Measurements from ENCODE around the gene BICC1. TPM values are rescaled to one million over a fixed set of nuclear protein-coding genes. Genes with fewer than 3 reads are reported as not detected.

Gene BICC1
- total and polyA plus RNA-seq, 4 donors, result 0.82 to 6.1 (median 4.5) TPM

DNA sequence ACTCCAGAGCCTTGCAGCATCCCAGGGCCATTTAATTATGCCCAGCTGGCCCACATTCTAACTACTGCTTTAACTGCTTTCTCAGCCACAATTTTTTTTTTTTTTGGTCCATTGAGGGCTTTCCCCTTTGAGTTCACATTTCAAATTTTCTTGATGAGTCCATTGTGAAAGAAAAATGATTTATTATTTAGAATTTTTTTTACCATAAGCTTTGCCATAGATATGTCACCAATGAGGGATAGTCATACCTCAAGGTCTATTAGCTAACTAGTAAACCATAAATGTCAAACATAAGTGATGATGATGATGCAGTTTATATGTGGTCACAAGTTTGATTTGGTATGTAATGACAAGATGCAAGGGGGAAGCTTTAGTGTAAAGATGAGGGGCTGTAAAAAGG lies 282.9 kb downstream of the BICC1 start:
- H3K36me3 ChIP-seq (ENCODE audit: control insufficient read depth in 4 of 4, insufficient read depth in 3 of 4, low read depth in 1 of 4, low read length in 3 of 4), result no peaks in the 10 kb centered on the region
- H3K9ac ChIP-seq (ENCODE audit: low read depth in 1 of 2, low read length in 2 of 2), result no peak overlapping the region
- no peak overlapping the region for H3K4me3 ChIP-seq (ENCODE audit: low read depth in 1 of 3, low read length in 3 of 3)
- no peak overlapping the region for H3K27ac ChIP-seq (ENCODE audit: low read depth in 1 of 2, low read length in 2 of 2)
- no peak for DNase-seq (ENCODE audit: low spot score)
- no peaks in the 10 kb centered on the region for H3K9me3 ChIP-seq (ENCODE audit: control insufficient read depth in 4 of 4, low read length in 3 of 4)
- TF ChIP-seq, protein P1, sequence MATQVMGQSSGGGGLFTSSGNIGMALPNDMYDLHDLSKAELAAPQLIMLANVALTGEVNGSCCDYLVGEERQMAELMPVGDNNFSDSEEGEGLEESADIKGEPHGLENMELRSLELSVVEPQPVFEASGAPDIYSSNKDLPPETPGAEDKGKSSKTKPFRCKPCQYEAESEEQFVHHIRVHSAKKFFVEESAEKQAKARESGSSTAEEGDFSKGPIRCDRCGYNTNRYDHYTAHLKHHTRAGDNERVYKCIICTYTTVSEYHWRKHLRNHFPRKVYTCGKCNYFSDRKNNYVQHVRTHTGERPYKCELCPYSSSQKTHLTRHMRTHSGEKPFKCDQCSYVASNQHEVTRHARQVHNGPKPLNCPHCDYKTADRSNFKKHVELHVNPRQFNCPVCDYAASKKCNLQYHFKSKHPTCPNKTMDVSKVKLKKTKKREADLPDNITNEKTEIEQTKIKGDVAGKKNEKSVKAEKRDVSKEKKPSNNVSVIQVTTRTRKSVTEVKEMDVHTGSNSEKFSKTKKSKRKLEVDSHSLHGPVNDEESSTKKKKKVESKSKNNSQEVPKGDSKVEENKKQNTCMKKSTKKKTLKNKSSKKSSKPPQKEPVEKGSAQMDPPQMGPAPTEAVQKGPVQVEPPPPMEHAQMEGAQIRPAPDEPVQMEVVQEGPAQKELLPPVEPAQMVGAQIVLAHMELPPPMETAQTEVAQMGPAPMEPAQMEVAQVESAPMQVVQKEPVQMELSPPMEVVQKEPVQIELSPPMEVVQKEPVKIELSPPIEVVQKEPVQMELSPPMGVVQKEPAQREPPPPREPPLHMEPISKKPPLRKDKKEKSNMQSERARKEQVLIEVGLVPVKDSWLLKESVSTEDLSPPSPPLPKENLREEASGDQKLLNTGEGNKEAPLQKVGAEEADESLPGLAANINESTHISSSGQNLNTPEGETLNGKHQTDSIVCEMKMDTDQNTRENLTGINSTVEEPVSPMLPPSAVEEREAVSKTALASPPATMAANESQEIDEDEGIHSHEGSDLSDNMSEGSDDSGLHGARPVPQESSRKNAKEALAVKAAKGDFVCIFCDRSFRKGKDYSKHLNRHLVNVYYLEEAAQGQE (IDR thresholded peaks at IDR 0.05), result no peak
- TF ChIP-seq EGR1 (IDR thresholded peaks at IDR 0.05; ENCODE audit: low read depth in 2 of 2) (no peak), GABPA (IDR thresholded peaks at IDR 0.05 in 1 of 2, conservative IDR thresholded peaks at IDR 0.05 in 1 of 2) (no peak), NR2F2 (IDR thresholded peaks at IDR 0.05) (no peak), JUND (IDR thresholded peaks at IDR 0.05) (no peak), TAF1 (conservative IDR thresholded peaks at IDR 0.05) (no peak), HNF4G (IDR thresholded peaks at IDR 0.05) (no peak), FOXA1 (IDR thresholded peaks at IDR 0.05) (no peak), FOXA2 (IDR thresholded peaks at IDR 0.05) (no peak), RAD21 (IDR thresholded peaks at IDR 0.05) (no peak), HNF4A (conservative IDR thresholded peaks at IDR 0.05) (no peak)
- TF ChIP-seq, protein P2, sequence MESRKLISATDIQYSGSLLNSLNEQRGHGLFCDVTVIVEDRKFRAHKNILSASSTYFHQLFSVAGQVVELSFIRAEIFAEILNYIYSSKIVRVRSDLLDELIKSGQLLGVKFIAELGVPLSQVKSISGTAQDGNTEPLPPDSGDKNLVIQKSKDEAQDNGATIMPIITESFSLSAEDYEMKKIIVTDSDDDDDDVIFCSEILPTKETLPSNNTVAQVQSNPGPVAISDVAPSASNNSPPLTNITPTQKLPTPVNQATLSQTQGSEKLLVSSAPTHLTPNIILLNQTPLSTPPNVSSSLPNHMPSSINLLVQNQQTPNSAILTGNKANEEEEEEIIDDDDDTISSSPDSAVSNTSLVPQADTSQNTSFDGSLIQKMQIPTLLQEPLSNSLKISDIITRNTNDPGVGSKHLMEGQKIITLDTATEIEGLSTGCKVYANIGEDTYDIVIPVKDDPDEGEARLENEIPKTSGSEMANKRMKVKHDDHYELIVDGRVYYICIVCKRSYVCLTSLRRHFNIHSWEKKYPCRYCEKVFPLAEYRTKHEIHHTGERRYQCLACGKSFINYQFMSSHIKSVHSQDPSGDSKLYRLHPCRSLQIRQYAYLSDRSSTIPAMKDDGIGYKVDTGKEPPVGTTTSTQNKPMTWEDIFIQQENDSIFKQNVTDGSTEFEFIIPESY (IDR thresholded peaks at IDR 0.05), result no peak
- H3K4me1 ChIP-seq (ENCODE audit: control insufficient read depth in 4 of 4, insufficient read depth in 4 of 4, low read length in 3 of 4), result no peaks in the 10 kb centered on the region
- H3K27me3 ChIP-seq (ENCODE audit: control insufficient read depth in 4 of 4, insufficient read depth in 4 of 4, low read length in 3 of 4), result no peaks in the 10 kb centered on the region

DNA sequence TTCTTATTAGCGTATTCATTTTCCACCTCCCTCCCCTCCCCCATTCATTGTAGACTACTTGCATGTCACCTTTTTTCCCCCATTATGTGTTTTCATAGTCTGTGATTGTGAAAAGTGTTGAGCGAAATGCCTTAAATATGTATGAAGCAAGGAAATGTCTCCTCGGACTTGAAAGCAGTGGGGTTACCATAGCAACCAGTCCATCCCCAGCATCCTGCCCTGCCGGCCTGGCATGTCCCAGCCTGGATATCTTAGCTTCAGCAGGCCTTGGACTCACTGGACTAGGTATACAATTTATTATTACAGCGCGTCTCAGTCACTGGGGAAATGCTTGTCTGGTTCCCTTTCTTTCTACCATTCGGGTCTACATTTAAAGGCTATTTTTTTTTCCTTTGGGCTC lies 283.6 kb downstream of the BICC1 start:
- H3K36me3 ChIP-seq (ENCODE audit: control insufficient read depth in 4 of 4, insufficient read depth in 3 of 4, low read depth in 1 of 4, low read length in 3 of 4), result no peaks in the 10 kb centered on the region
- no peaks in the 10 kb centered on the region for H3K27me3 ChIP-seq (ENCODE audit: control insufficient read depth in 4 of 4, insufficient read depth in 4 of 4, low read length in 3 of 4)
- 91% methylated on average over 7 of the region's 7 CpGs for WGBS
- H3K9ac ChIP-seq (ENCODE audit: low read depth in 1 of 2, low read length in 2 of 2), result no peak overlapping the region
- no peak overlapping the region for H3K27ac ChIP-seq (ENCODE audit: low read depth in 1 of 2, low read length in 2 of 2)
- no peaks in the 10 kb centered on the region for H3K9me3 ChIP-seq (ENCODE audit: control insufficient read depth in 4 of 4, low read length in 3 of 4)
- no peak for DNase-seq (ENCODE audit: low spot score)
- no peak overlapping the region for H3K4me3 ChIP-seq (ENCODE audit: low read depth in 1 of 3, low read length in 3 of 3)
- H3K4me1 ChIP-seq (ENCODE audit: control insufficient read depth in 4 of 4, insufficient read depth in 4 of 4, low read length in 3 of 4), result no peaks in the 10 kb centered on the region
- TF ChIP-seq HNF4G (IDR thresholded peaks at IDR 0.05), result no peak
- TF ChIP-seq HNF4A (conservative IDR thresholded peaks at IDR 0.05), result no peak
- no peak for TF ChIP-seq GABPA (IDR thresholded peaks at IDR 0.05 in 1 of 2, conservative IDR thresholded peaks at IDR 0.05 in 1 of 2)
- TF ChIP-seq SP1 (IDR thresholded peaks at IDR 0.05), result no peak
- TF ChIP-seq, protein P3, sequence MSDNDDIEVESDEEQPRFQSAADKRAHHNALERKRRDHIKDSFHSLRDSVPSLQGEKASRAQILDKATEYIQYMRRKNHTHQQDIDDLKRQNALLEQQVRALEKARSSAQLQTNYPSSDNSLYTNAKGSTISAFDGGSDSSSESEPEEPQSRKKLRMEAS (IDR thresholded peaks at IDR 0.05), result no peak
- TF ChIP-seq NR2F2 (IDR thresholded peaks at IDR 0.05), result no peak
- TF ChIP-seq, protein P4, sequence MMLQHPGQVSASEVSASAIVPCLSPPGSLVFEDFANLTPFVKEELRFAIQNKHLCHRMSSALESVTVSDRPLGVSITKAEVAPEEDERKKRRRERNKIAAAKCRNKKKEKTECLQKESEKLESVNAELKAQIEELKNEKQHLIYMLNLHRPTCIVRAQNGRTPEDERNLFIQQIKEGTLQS (IDR thresholded peaks at IDR 0.05), result no peak
- TF ChIP-seq RXRA (IDR thresholded peaks at IDR 0.05), result no peak
- no peak for TF ChIP-seq YY1 (IDR thresholded peaks at IDR 0.05)

Measured in liver (tissue), 9 donors.